H1 (cell line): ENCODE data around the gene ARHGAP23. TPM values are rescaled to one million over a fixed set of nuclear protein-coding genes. Genes with fewer than 3 reads are reported as not detected.

ENCODE experiments used
- CTCF ChIA-PET: fragments of 300-600 bp; sonication (Branson Sonifier 250); formaldehyde crosslinking; loops from one replicate; lab custom pipeline; 2021; ENCODE audit not compliant: partially characterized antibody; lab: Charles Lee
- POLR2A ChIA-PET: fragments of 300-600 bp; sonication (Branson Sonifier 250); formaldehyde crosslinking; loops from one replicate; lab custom pipeline; 2021; ENCODE audit warnings: inconsistent platforms; ENCODE audit not compliant: partially characterized antibody; lab: Charles Lee
- DNase-seq, 2 experiments: peaks; one replicate each; pipeline versions ENCODE4 v3.0.0 to v3.0.0-alpha.2; 2010 to 2022; ENCODE audit warnings: low spot score in 2 of 2, low read depth in 1 of 2, mixed read lengths in 1 of 2
- FAIRE-seq: peaks from 2 replicates; lab custom pipeline; 2011; peaks lifted over from hg19 to GRCh38; lab: Jason Lieb, UNC
- H2AFZ ChIP-seq: 2 replicates; pipeline ENCODE4 v1.8.1; 2012; ENCODE audit warnings: low read length, inconsistent platforms
- H2AK5ac ChIP-seq: 2 replicates; pipeline ENCODE4 v1.6.1; 2013; ENCODE audit warnings: low read depth, low read length
- H2BK120ac ChIP-seq: replicated peaks from 2 replicates; pipeline ENCODE3; 2013; ENCODE audit warnings: low read depth, low read length, inconsistent platforms
- H2BK12ac ChIP-seq: 2 replicates; pipeline ENCODE4 v1.6.1; 2013; ENCODE audit warnings: low read depth, low read length
- H2BK15ac ChIP-seq: 2 replicates; pipeline ENCODE4 v1.6.1; 2013; ENCODE audit warnings: low read length
- H2BK20ac ChIP-seq: 2 replicates; pipeline ENCODE4 v1.6.1; 2013; ENCODE audit warnings: low read length
- H2BK5ac ChIP-seq: 2 replicates; pipeline ENCODE4 v1.6.1; 2013; ENCODE audit warnings: low read depth, low read length
- H3K14ac ChIP-seq: 2 replicates; pipeline ENCODE4 v1.6.1; 2013; ENCODE audit warnings: inconsistent platforms; ENCODE audit not compliant: insufficient read length
- H3K18ac ChIP-seq: 2 replicates; pipeline ENCODE4 v1.6.1; 2013; ENCODE audit warnings: low read length; ENCODE audit errors: extremely low read depth
- H3K23ac ChIP-seq: 2 replicates; pipeline ENCODE4 v1.6.1; 2013; ENCODE audit warnings: inconsistent platforms; ENCODE audit not compliant: insufficient read length
- H3K23me2 ChIP-seq: 2 replicates; pipeline ENCODE4 v1.6.1; 2013; ENCODE audit warnings: low read depth, low read length
- H3K27ac ChIP-seq: 2 replicates; pipeline ENCODE4 v1.6.1; 2011; ENCODE audit warnings: low read depth, low read length, inconsistent platforms
- H3K27me3 ChIP-seq, 4 experiments: replicated peaks in 1 of 4; 1 replicate in 1 of 4; 2 replicates in 3 of 4; pipeline versions ENCODE4 v1.6.1 to v1.8.1; 2011 to 2013; ENCODE audit warnings: low read length in 3 of 4, mild to moderate bottlenecking in 3 of 4, inconsistent platforms in 2 of 4, mixed read lengths in 2 of 4, moderate library complexity in 1 of 4; ENCODE audit not compliant: control insufficient read depth in 3 of 4, insufficient read depth in 3 of 4; ENCODE audit errors: extremely low read depth in 1 of 4
- H3K36me3 ChIP-seq, 4 experiments: 2 replicates each; pipeline versions ENCODE4 v1.6.1 to v1.8.1; 2011 to 2013; ENCODE audit warnings: mild to moderate bottlenecking in 4 of 4, low read length in 3 of 4, moderate library complexity in 2 of 4, control low read depth in 1 of 4, inconsistent platforms in 1 of 4; ENCODE audit not compliant: insufficient read depth in 4 of 4, control insufficient read depth in 2 of 4
- H3K4ac ChIP-seq: replicated peaks from 2 replicates; pipeline ENCODE3; 2013; ENCODE audit warnings: low read length, low read depth, mixed read lengths, inconsistent platforms; ENCODE audit not compliant: insufficient read length
- H3K4me1 ChIP-seq, 4 experiments: replicated peaks in 1 of 4; 1 replicate in 1 of 4; 2 replicates in 3 of 4; pipeline versions ENCODE4 v1.6.1 to v1.8.1; 2011 to 2013; ENCODE audit warnings: low read length in 3 of 4, inconsistent platforms in 2 of 4, mixed read lengths in 1 of 4; ENCODE audit not compliant: insufficient read depth in 4 of 4, control insufficient read depth in 3 of 4
- H3K4me2 ChIP-seq, 2 experiments: 2 replicates each; pipeline versions ENCODE4 v1.6.1 to v1.8.1; 2011 to 2013; ENCODE audit warnings: low read depth in 2 of 2, low read length in 2 of 2, control low read depth in 1 of 2, inconsistent platforms in 1 of 2, mild to moderate bottlenecking in 1 of 2; ENCODE audit not compliant: insufficient read depth in 1 of 2
- H3K4me3 ChIP-seq, 4 experiments: fragments of 200-600, 300-600 bp in 1 of 4; sonication (generic), shearing (Covaris generic), sonication (Bioruptor Twin) in 1 of 4; 2 replicates each; pipeline versions ENCODE4 v1.5.1 to v1.8.1; 2011 to 2016; ENCODE audit warnings: low read length in 4 of 4, low read depth in 3 of 4, control low read depth in 2 of 4, inconsistent platforms in 2 of 4, mild to moderate bottlenecking in 2 of 4, mixed read lengths in 1 of 4, moderate library complexity in 1 of 4; ENCODE audit not compliant: insufficient read depth in 2 of 4; ENCODE audit errors: extremely low read depth in 1 of 4
- H3K56ac ChIP-seq: replicated peaks from 2 replicates; pipeline ENCODE3; 2013; ENCODE audit warnings: low read depth, mild to moderate bottlenecking, mixed read lengths, low read length, inconsistent platforms; ENCODE audit not compliant: insufficient read length
- H3K79me1 ChIP-seq: 2 replicates; pipeline ENCODE4 v1.6.1; 2013; ENCODE audit warnings: low read depth, low read length, control low read depth
- H3K79me2 ChIP-seq, 2 experiments: 2 replicates each; pipeline versions ENCODE4 v1.6.1 to v1.8.1; 2012 to 2013; ENCODE audit warnings: low read length in 2 of 2, mild to moderate bottlenecking in 2 of 2, inconsistent platforms in 1 of 2; ENCODE audit not compliant: insufficient read depth in 2 of 2, control insufficient read depth in 1 of 2
- H3K9ac ChIP-seq, 4 experiments: replicated peaks in 1 of 4; 1 replicate in 1 of 4; 2 replicates in 3 of 4; pipeline versions ENCODE4 v1.6.1 to v1.8.1; 2011 to 2013; ENCODE audit warnings: low read depth in 3 of 4, low read length in 3 of 4, control low read depth in 2 of 4, mild to moderate bottlenecking in 2 of 4, moderate library complexity in 2 of 4, inconsistent platforms in 1 of 4; ENCODE audit errors: extremely low read depth in 1 of 4
- H3K9me3 ChIP-seq, 2 experiments: 2 replicates each; pipeline versions ENCODE4 v1.6.1 to v1.8.1; 2012 to 2013; ENCODE audit warnings: mild to moderate bottlenecking in 2 of 2, moderate library complexity in 2 of 2, control low read depth in 1 of 2, inconsistent platforms in 1 of 2, low read depth in 1 of 2, low read length in 1 of 2, mixed read lengths in 1 of 2; ENCODE audit not compliant: insufficient read depth in 2 of 2
- H4K20me1 ChIP-seq, 2 experiments: replicated peaks in 1 of 2; 2 replicates each; pipeline versions ENCODE3 to v1.8.1; 2011 to 2013; ENCODE audit warnings: inconsistent platforms in 2 of 2, low read length in 2 of 2, mild to moderate bottlenecking in 1 of 2; ENCODE audit not compliant: insufficient read depth in 2 of 2, control insufficient read depth in 1 of 2
- H4K5ac ChIP-seq: 2 replicates; pipeline ENCODE4 v1.6.1; 2013; ENCODE audit warnings: low read length, low read depth, mixed read lengths, inconsistent platforms; ENCODE audit not compliant: insufficient read length
- H4K8ac ChIP-seq: 2 replicates; pipeline ENCODE4 v1.8.0; 2013; ENCODE audit warnings: mild to moderate bottlenecking, moderate library complexity, low read length, inconsistent platforms; ENCODE audit not compliant: insufficient read depth; ENCODE audit errors: extremely low read depth
- H4K91ac ChIP-seq: replicated peaks from 2 replicates; pipeline ENCODE3; 2013; ENCODE audit warnings: low read length, mixed read lengths, inconsistent platforms; ENCODE audit not compliant: insufficient read length
- CBX8 ChIP-seq: fragments of 300-800, 300-1000 bp; sonication (generic); IDR thresholded peaks from 2 replicates; pipeline ENCODE4 v1.7.1; 2016; ENCODE audit warnings: low read depth, low read length, borderline replicate concordance
- EP300 ChIP-seq, 2 experiments: IDR thresholded peaks; 1 replicate in 1 of 2; 2 replicates in 1 of 2; pipeline ENCODE4 v1.6.1; 2011 to 2012; ENCODE audit warnings: low read depth in 2 of 2, low read length in 2 of 2, mild to moderate bottlenecking in 2 of 2, borderline replicate concordance in 1 of 2, inconsistent platforms in 1 of 2, moderate library complexity in 1 of 2
- FOSL1 ChIP-seq: IDR thresholded peaks from 2 replicates; pipeline ENCODE4 v1.6.1; 2011; ENCODE audit warnings: mild to moderate bottlenecking, low read depth, low read length, moderate library complexity; ENCODE audit not compliant: insufficient read depth
- GTF2F1 ChIP-seq: IDR thresholded peaks from 2 replicates; pipeline ENCODE4 v1.6.1; 2012; ENCODE audit warnings: low read depth, low read length, improper control_type of control experiment, borderline replicate concordance
- HDAC2 ChIP-seq, 2 experiments: fragments of 300-600 bp in 1 of 2; sonication (generic) in 1 of 2; IDR thresholded peaks; 2 replicates each; pipeline ENCODE4 v1.6.1; 2011 to 2012; ENCODE audit warnings: low read depth in 2 of 2, low read length in 2 of 2, mild to moderate bottlenecking in 2 of 2, moderate library complexity in 2 of 2, borderline replicate concordance in 1 of 2, inconsistent platforms in 1 of 2
- RAD21 ChIP-seq, 2 experiments: IDR thresholded peaks in 1 of 2; conservative IDR thresholded peaks in 1 of 2; 2 replicates each; pipeline ENCODE4 v1.6.1; 2011; ENCODE audit warnings: low read depth in 2 of 2, low read length in 2 of 2, improper control_type of control experiment in 1 of 2, inconsistent platforms in 1 of 2, mild to moderate bottlenecking in 1 of 2, moderate library complexity in 1 of 2
- SP1 ChIP-seq: IDR thresholded peaks from 2 replicates; pipeline ENCODE4 v1.6.1; 2011; ENCODE audit warnings: low read depth, low read length
- TAF7 ChIP-seq: optimal IDR thresholded peaks from 2 replicates; pipeline ENCODE3; 2011; ENCODE audit warnings: low read depth, mild to moderate bottlenecking, inconsistent platforms, low read length, moderate library complexity, borderline replicate concordance
- TEAD4 ChIP-seq: IDR thresholded peaks from 2 replicates; pipeline ENCODE4 v1.6.1; 2012; ENCODE audit warnings: low read depth, low read length, inconsistent platforms, mixed read lengths
- WGBS, 2 experiments: shearing (Covaris generic) in 1 of 2; methylation state at CpG; one replicate each; pipeline versions ENCODE4 v1.1.6 to v1.1.7; 2013 to 2015; ENCODE audit warnings: low lambda C conversion rate in 2 of 2, mixed read lengths in 2 of 2, inconsistent platforms in 1 of 2, low coverage in 1 of 2, missing lambda C conversion rate in 1 of 2; ENCODE audit not compliant: insufficient replicate concordance in 2 of 2, insufficient coverage in 1 of 2, insufficient read length in 1 of 2; ENCODE audit errors: extremely low coverage in 1 of 2, missing lambda C conversion rate in 1 of 2; 5-methylcytosine and 5-hydroxymethylcytosine counted together
- polyA plus RNA-seq, 7 experiments: library from polyadenylated mRNA; depleted of rRNA in 3 of 7; stranded (reverse) in 5 of 7; unstranded in 2 of 7; fragments of >200 nt in 5 of 7; fragments of 200-250 nt in 2 of 7; gene quantifications; 1 replicate in 5 of 7; 2 replicates in 1 of 7; 4 replicates in 1 of 7; pipeline versions ENCODE4 v1.2.1 to v1.2.3, GENCODE V29; 2011 to 2013; ENCODE audit warnings: missing spikeins in 2 of 7, mixed read lengths in 2 of 7
- total RNA-seq: library from RNA; stranded (reverse); fragmentation: NEBNext Ultra II Directional; extraction: Animal tissue kit (Norgen Biotek cat#: 25700); gene quantifications from 2 replicates; pipeline ENCODE4 v1.2.1, GENCODE V29; 2021
- TF ChIP-seq, protein P1 (sequence below): IDR thresholded peaks from 2 replicates; pipeline ENCODE4 v1.6.1; 2012; ENCODE audit warnings: inconsistent platforms
- TF ChIP-seq, protein P2 (sequence below): IDR thresholded peaks from 2 replicates; pipeline ENCODE4 v1.6.1; 2011; ENCODE audit warnings: low read length, improper control_type of control experiment

ARHGAP23 gene
- total and polyA plus RNA-seq, 2 of the 8 experiments (the other 6 are each of a cell fraction or from before 2014, with no cell fraction given): 16.3 to 107 TPM

DNA sequence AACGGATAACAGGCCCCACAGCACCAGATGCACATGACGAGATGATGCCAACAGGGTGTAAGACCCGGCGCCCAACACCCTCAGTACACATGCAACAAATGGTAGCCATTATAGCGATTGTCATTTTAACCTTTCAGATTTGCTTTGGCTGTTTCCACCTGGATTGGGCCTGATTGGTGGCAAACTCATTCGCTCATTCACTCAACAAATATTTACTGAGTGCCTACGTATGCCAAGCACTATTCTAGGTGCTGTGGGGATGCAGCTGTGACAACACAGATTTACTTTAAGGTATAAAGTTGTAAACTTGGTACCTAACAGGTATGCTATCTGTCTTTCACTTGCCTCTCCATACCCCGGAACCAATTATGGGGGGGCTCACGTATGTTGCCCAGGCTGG, 110.6 kb downstream of the ARHGAP23 start:
- Histone ChIP-seq H3K27ac (no peak overlapping the region), H3K9ac (no peak overlapping the region), H3K18ac (no peak overlapping the region; the same call in 1 of the 2 replicates), H2BK20ac (no peak overlapping the region), H3K4me2 (no peak overlapping the region), H3K79me1 (no peaks in the 10 kb centered on the region), H2AFZ (no peak overlapping the region), H2BK12ac (no peak overlapping the region), H3K14ac (no peak overlapping the region), H3K36me3 (no peaks in the 10 kb centered on the region), H3K23me2 (no peaks in the 10 kb centered on the region), H4K91ac (no peak overlapping the region), H2BK5ac (no peak overlapping the region), H3K56ac (no peak overlapping the region), H3K4me3 (no peak overlapping the region), H4K20me1 (peaks cover 1 to 2% of the 10 kb centered on the region in 2 experiments), H3K79me2 (no peaks in the 10 kb centered on the region), H2AK5ac (no peak overlapping the region), H3K27me3 (peaks cover 0 to 4% (median 1%) of the 10 kb centered on the region in 4 experiments; a peak in 1 of 7 replicates), H3K4me1 (peaks cover 0 to 6% (median 3%) of the 10 kb centered on the region in 4 experiments; a peak in 3 of 7 replicates), H4K8ac (no peak overlapping the region), H3K4ac (no peak overlapping the region), H2BK120ac (no peak overlapping the region), H2BK15ac (0 out of 2 replicates have a peak overlapping the region, but pooled peaks have one; percentile 33), H3K23ac (no peak overlapping the region), H3K9me3 (no peaks in the 10 kb centered on the region), H4K5ac (no peak overlapping the region)
- ChIA-PET CTCF (interaction anchor here (1.3 to 38.1 kb wide), 6 partner anchors 13 to 127 kb away, joined by 3 to 914 read pairs (median 82); partner anchors contain the start of gene SRCIN1), POLR2A (no interaction called here)
- no peak for DNase-seq
- 90% methylated on average over 9 of the region's 9 CpGs; no CpG with 5 or more reads in 1 of the 2 experiments for WGBS, 2 experiments
- no peak for FAIRE-seq
- TF ChIP-seq GTF2F1: no peak
- TF ChIP-seq, protein P1, sequence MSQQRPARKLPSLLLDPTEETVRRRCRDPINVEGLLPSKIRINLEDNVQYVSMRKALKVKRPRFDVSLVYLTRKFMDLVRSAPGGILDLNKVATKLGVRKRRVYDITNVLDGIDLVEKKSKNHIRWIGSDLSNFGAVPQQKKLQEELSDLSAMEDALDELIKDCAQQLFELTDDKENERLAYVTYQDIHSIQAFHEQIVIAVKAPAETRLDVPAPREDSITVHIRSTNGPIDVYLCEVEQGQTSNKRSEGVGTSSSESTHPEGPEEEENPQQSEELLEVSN: no peak
- no peak for TF ChIP-seq TEAD4
- no peak for TF ChIP-seq HDAC2 (IDR thresholded peaks at IDR 0.05; ENCODE audit: borderline replicate concordance in 1 of 2, low read depth in 2 of 2, low read length in 2 of 2)
- TF ChIP-seq EP300 (IDR thresholded peaks at IDR 0.05; ENCODE audit: borderline replicate concordance in 1 of 2, low read depth in 2 of 2, low read length in 2 of 2): no peak
- TF ChIP-seq, protein P2, sequence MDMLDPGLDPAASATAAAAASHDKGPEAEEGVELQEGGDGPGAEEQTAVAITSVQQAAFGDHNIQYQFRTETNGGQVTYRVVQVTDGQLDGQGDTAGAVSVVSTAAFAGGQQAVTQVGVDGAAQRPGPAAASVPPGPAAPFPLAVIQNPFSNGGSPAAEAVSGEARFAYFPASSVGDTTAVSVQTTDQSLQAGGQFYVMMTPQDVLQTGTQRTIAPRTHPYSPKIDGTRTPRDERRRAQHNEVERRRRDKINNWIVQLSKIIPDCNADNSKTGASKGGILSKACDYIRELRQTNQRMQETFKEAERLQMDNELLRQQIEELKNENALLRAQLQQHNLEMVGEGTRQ: no peak
- TF ChIP-seq RAD21 (IDR thresholded peaks at IDR 0.05 in 1 of 2, conservative IDR thresholded peaks at IDR 0.05 in 1 of 2; ENCODE audit: low read depth in 2 of 2, low read length in 2 of 2): no peak
- TF ChIP-seq SP1: no peak
- no peak for TF ChIP-seq FOSL1
- TF ChIP-seq TAF7: no peak
- TF ChIP-seq CBX8: no peak
